ENCODE results near the gene TRAF3.
"Not testable (repeated sequence)": the region's sequence is repeated elsewhere in the genome, so short reads cannot be mapped to it uniquely, and the experiment has no call there.

Gene TRAF3

GRCh38 chr14:102752239-102752847 is 24.9 kb upstream of the TRAF3 start:
- no peak for DNase-seq

- no peak for DNase-seq
Observed at GRCh38 chr14:102754370-102755262, 22.6 kb upstream of the TRAF3 start.

- DNase-seq = no peak
Observed at GRCh38 chr14:102757646-102758045, 19.6 kb upstream of the TRAF3 start.

GRCh38 chr14:102758087-102758486 is 19.2 kb upstream of the TRAF3 start:
- no peak for DNase-seq

GRCh38 chr14:102759456-102760187 is 17.6 kb upstream of the TRAF3 start:
- DNase-seq = no peak

- DNase-seq = no peak
Observed at GRCh38 chr14:102760496-102761193, 16.6 kb upstream of the TRAF3 start.

- DNase-seq = no peak
Observed at GRCh38 chr14:102761206-102761605, 16.0 kb upstream of the TRAF3 start.

- no peak for DNase-seq
Observed at GRCh38 chr14:102764220-102764671, 13.0 kb upstream of the TRAF3 start.

GRCh38 chr14:102765770-102766169 is 11.5 kb upstream of the TRAF3 start:
- DNase-seq = not testable (repeated sequence)

- DNase-seq = no peak
Observed at GRCh38 chr14:102768223-102769048, 8.8 kb upstream of the TRAF3 start.

- DNase-seq = no peak
Observed at GRCh38 chr14:102769049-102769327, 8.3 kb upstream of the TRAF3 start.

GRCh38 chr14:102770147-102771123 is 6.8 kb upstream of the TRAF3 start:
- DNase-seq = no peak

- no peak for DNase-seq
Observed at GRCh38 chr14:102771144-102771543, 6.1 kb upstream of the TRAF3 start.

GRCh38 chr14:102772781-102773570 is 4.3 kb upstream of the TRAF3 start:
- DNase-seq = no peak

GRCh38 chr14:102774391-102775153 is 2.7 kb upstream of the TRAF3 start:
- no peak for DNase-seq

GRCh38 chr14:102775855-102776760 is 1.1 kb upstream of the TRAF3 start:
- DNase-seq = no peak

- no peak for DNase-seq
Observed at GRCh38 chr14:102777711-102778337, 575 bp downstream of the TRAF3 start.

All from NCI-H774 (cell line).